H1 (cell line): ENCODE measurements around the gene OTOGL. TPM values are rescaled to one million over a fixed set of nuclear protein-coding genes. Genes with fewer than 3 reads are reported as not detected.

Experiments used
- CTCF ChIA-PET: fragments of 300-600 bp; sonication (Branson Sonifier 250); formaldehyde crosslinking; loops from one replicate; lab custom pipeline; 2021; ENCODE audit not compliant: partially characterized antibody; lab: Charles Lee
- POLR2A ChIA-PET: fragments of 300-600 bp; sonication (Branson Sonifier 250); formaldehyde crosslinking; loops from one replicate; lab custom pipeline; 2021; ENCODE audit warnings: inconsistent platforms; ENCODE audit not compliant: partially characterized antibody; lab: Charles Lee
- DNase-seq, 2 experiments: peaks; one replicate each; pipeline versions ENCODE4 v3.0.0 to v3.0.0-alpha.2; 2010 to 2022; ENCODE audit warnings: low spot score in 2 of 2, low read depth in 1 of 2, mixed read lengths in 1 of 2
- FAIRE-seq: peaks from 2 replicates; lab custom pipeline; 2011; peaks lifted over from hg19 to GRCh38; lab: Jason Lieb, UNC
- H2AFZ ChIP-seq: 2 replicates; pipeline ENCODE4 v1.8.1; 2012; ENCODE audit warnings: low read length, inconsistent platforms
- H2AK5ac ChIP-seq: 2 replicates; pipeline ENCODE4 v1.6.1; 2013; ENCODE audit warnings: low read depth, low read length
- H2BK120ac ChIP-seq: replicated peaks from 2 replicates; pipeline ENCODE3; 2013; ENCODE audit warnings: low read depth, low read length, inconsistent platforms
- H2BK12ac ChIP-seq: 2 replicates; pipeline ENCODE4 v1.6.1; 2013; ENCODE audit warnings: low read depth, low read length
- H2BK15ac ChIP-seq: 2 replicates; pipeline ENCODE4 v1.6.1; 2013; ENCODE audit warnings: low read length
- H2BK20ac ChIP-seq: 2 replicates; pipeline ENCODE4 v1.6.1; 2013; ENCODE audit warnings: low read length
- H2BK5ac ChIP-seq: 2 replicates; pipeline ENCODE4 v1.6.1; 2013; ENCODE audit warnings: low read depth, low read length
- H3K14ac ChIP-seq: 2 replicates; pipeline ENCODE4 v1.6.1; 2013; ENCODE audit warnings: inconsistent platforms; ENCODE audit not compliant: insufficient read length
- H3K18ac ChIP-seq: 2 replicates; pipeline ENCODE4 v1.6.1; 2013; ENCODE audit warnings: low read length; ENCODE audit errors: extremely low read depth
- H3K23ac ChIP-seq: 2 replicates; pipeline ENCODE4 v1.6.1; 2013; ENCODE audit warnings: inconsistent platforms; ENCODE audit not compliant: insufficient read length
- H3K23me2 ChIP-seq: 2 replicates; pipeline ENCODE4 v1.6.1; 2013; ENCODE audit warnings: low read depth, low read length
- H3K27ac ChIP-seq: 2 replicates; pipeline ENCODE4 v1.6.1; 2011; ENCODE audit warnings: low read depth, low read length, inconsistent platforms
- H3K27me3 ChIP-seq, 4 experiments: replicated peaks in 1 of 4; 1 replicate in 1 of 4; 2 replicates in 3 of 4; pipeline versions ENCODE4 v1.6.1 to v1.8.1; 2011 to 2013; ENCODE audit warnings: low read length in 3 of 4, mild to moderate bottlenecking in 3 of 4, inconsistent platforms in 2 of 4, mixed read lengths in 2 of 4, moderate library complexity in 1 of 4; ENCODE audit not compliant: control insufficient read depth in 3 of 4, insufficient read depth in 3 of 4; ENCODE audit errors: extremely low read depth in 1 of 4
- H3K36me3 ChIP-seq, 4 experiments: 2 replicates each; pipeline versions ENCODE4 v1.6.1 to v1.8.1; 2011 to 2013; ENCODE audit warnings: mild to moderate bottlenecking in 4 of 4, low read length in 3 of 4, moderate library complexity in 2 of 4, control low read depth in 1 of 4, inconsistent platforms in 1 of 4; ENCODE audit not compliant: insufficient read depth in 4 of 4, control insufficient read depth in 2 of 4
- H3K4ac ChIP-seq: replicated peaks from 2 replicates; pipeline ENCODE3; 2013; ENCODE audit warnings: low read length, low read depth, mixed read lengths, inconsistent platforms; ENCODE audit not compliant: insufficient read length
- H3K4me1 ChIP-seq, 4 experiments: replicated peaks in 1 of 4; 1 replicate in 1 of 4; 2 replicates in 3 of 4; pipeline versions ENCODE4 v1.6.1 to v1.8.1; 2011 to 2013; ENCODE audit warnings: low read length in 3 of 4, inconsistent platforms in 2 of 4, mixed read lengths in 1 of 4; ENCODE audit not compliant: insufficient read depth in 4 of 4, control insufficient read depth in 3 of 4
- H3K4me2 ChIP-seq, 2 experiments: 2 replicates each; pipeline versions ENCODE4 v1.6.1 to v1.8.1; 2011 to 2013; ENCODE audit warnings: low read depth in 2 of 2, low read length in 2 of 2, control low read depth in 1 of 2, inconsistent platforms in 1 of 2, mild to moderate bottlenecking in 1 of 2; ENCODE audit not compliant: insufficient read depth in 1 of 2
- H3K4me3 ChIP-seq, 4 experiments: fragments of 200-600, 300-600 bp in 1 of 4; sonication (generic), shearing (Covaris generic), sonication (Bioruptor Twin) in 1 of 4; 2 replicates each; pipeline versions ENCODE4 v1.5.1 to v1.8.1; 2011 to 2016; ENCODE audit warnings: low read length in 4 of 4, low read depth in 3 of 4, control low read depth in 2 of 4, inconsistent platforms in 2 of 4, mild to moderate bottlenecking in 2 of 4, mixed read lengths in 1 of 4, moderate library complexity in 1 of 4; ENCODE audit not compliant: insufficient read depth in 2 of 4; ENCODE audit errors: extremely low read depth in 1 of 4
- H3K56ac ChIP-seq: replicated peaks from 2 replicates; pipeline ENCODE3; 2013; ENCODE audit warnings: low read depth, mild to moderate bottlenecking, mixed read lengths, low read length, inconsistent platforms; ENCODE audit not compliant: insufficient read length
- H3K79me1 ChIP-seq: 2 replicates; pipeline ENCODE4 v1.6.1; 2013; ENCODE audit warnings: low read depth, low read length, control low read depth
- H3K79me2 ChIP-seq, 2 experiments: 2 replicates each; pipeline versions ENCODE4 v1.6.1 to v1.8.1; 2012 to 2013; ENCODE audit warnings: low read length in 2 of 2, mild to moderate bottlenecking in 2 of 2, inconsistent platforms in 1 of 2; ENCODE audit not compliant: insufficient read depth in 2 of 2, control insufficient read depth in 1 of 2
- H3K9ac ChIP-seq, 4 experiments: replicated peaks in 1 of 4; 1 replicate in 1 of 4; 2 replicates in 3 of 4; pipeline versions ENCODE4 v1.6.1 to v1.8.1; 2011 to 2013; ENCODE audit warnings: low read depth in 3 of 4, low read length in 3 of 4, control low read depth in 2 of 4, mild to moderate bottlenecking in 2 of 4, moderate library complexity in 2 of 4, inconsistent platforms in 1 of 4; ENCODE audit errors: extremely low read depth in 1 of 4
- H3K9me3 ChIP-seq, 2 experiments: 2 replicates each; pipeline versions ENCODE4 v1.6.1 to v1.8.1; 2012 to 2013; ENCODE audit warnings: mild to moderate bottlenecking in 2 of 2, moderate library complexity in 2 of 2, control low read depth in 1 of 2, inconsistent platforms in 1 of 2, low read depth in 1 of 2, low read length in 1 of 2, mixed read lengths in 1 of 2; ENCODE audit not compliant: insufficient read depth in 2 of 2
- H4K20me1 ChIP-seq, 2 experiments: replicated peaks in 1 of 2; 2 replicates each; pipeline versions ENCODE3 to v1.8.1; 2011 to 2013; ENCODE audit warnings: inconsistent platforms in 2 of 2, low read length in 2 of 2, mild to moderate bottlenecking in 1 of 2; ENCODE audit not compliant: insufficient read depth in 2 of 2, control insufficient read depth in 1 of 2
- H4K5ac ChIP-seq: 2 replicates; pipeline ENCODE4 v1.6.1; 2013; ENCODE audit warnings: low read length, low read depth, mixed read lengths, inconsistent platforms; ENCODE audit not compliant: insufficient read length
- H4K8ac ChIP-seq: 2 replicates; pipeline ENCODE4 v1.8.0; 2013; ENCODE audit warnings: mild to moderate bottlenecking, moderate library complexity, low read length, inconsistent platforms; ENCODE audit not compliant: insufficient read depth; ENCODE audit errors: extremely low read depth
- H4K91ac ChIP-seq: replicated peaks from 2 replicates; pipeline ENCODE3; 2013; ENCODE audit warnings: low read length, mixed read lengths, inconsistent platforms; ENCODE audit not compliant: insufficient read length
- HDAC6 ChIP-seq: IDR thresholded peaks from one replicate; pipeline ENCODE4 v1.7.1; 2012; ENCODE audit warnings: low read depth, mild to moderate bottlenecking, inconsistent platforms, low read length, moderate library complexity
- WGBS, 2 experiments: shearing (Covaris generic) in 1 of 2; methylation state at CpG; one replicate each; pipeline versions ENCODE4 v1.1.6 to v1.1.7; 2013 to 2015; ENCODE audit warnings: low lambda C conversion rate in 2 of 2, mixed read lengths in 2 of 2, inconsistent platforms in 1 of 2, low coverage in 1 of 2, missing lambda C conversion rate in 1 of 2; ENCODE audit not compliant: insufficient replicate concordance in 2 of 2, insufficient coverage in 1 of 2, insufficient read length in 1 of 2; ENCODE audit errors: extremely low coverage in 1 of 2, missing lambda C conversion rate in 1 of 2; 5-methylcytosine and 5-hydroxymethylcytosine counted together
- polyA plus RNA-seq, 7 experiments: library from polyadenylated mRNA; depleted of rRNA in 3 of 7; stranded (reverse) in 5 of 7; unstranded in 2 of 7; fragments of >200 nt in 5 of 7; fragments of 200-250 nt in 2 of 7; gene quantifications; 1 replicate in 5 of 7; 2 replicates in 1 of 7; 4 replicates in 1 of 7; pipeline versions ENCODE4 v1.2.1 to v1.2.3, GENCODE V29; 2011 to 2013; ENCODE audit warnings: missing spikeins in 2 of 7, mixed read lengths in 2 of 7
- total RNA-seq: library from RNA; stranded (reverse); fragmentation: NEBNext Ultra II Directional; extraction: Animal tissue kit (Norgen Biotek cat#: 25700); gene quantifications from 2 replicates; pipeline ENCODE4 v1.2.1, GENCODE V29; 2021

The OTOGL gene
- total and polyA plus RNA-seq, 2 of the 8 experiments (the other 6 are each of a cell fraction or from before 2014, with no cell fraction given), result 0.12 to 0.17 TPM

- no peak for FAIRE-seq
- Histone ChIP-seq H4K8ac (no peak overlapping the region), H3K4ac (no peak overlapping the region), H3K56ac (peak overlapping the region; percentile 36), H2BK12ac (no peak overlapping the region), H3K79me1 (no peaks in the 10 kb centered on the region), H3K23ac (no peak overlapping the region), H3K27me3 (no peaks in the 10 kb centered on the region), H3K23me2 (no peaks in the 10 kb centered on the region), H3K4me2 (no peak overlapping the region), H3K27ac (no peak overlapping the region), H3K9ac (no peak overlapping the region), H3K4me1 (no peaks in the 10 kb centered on the region), H3K9me3 (no peaks in the 10 kb centered on the region), H2BK20ac (no peak overlapping the region), H3K14ac (no peak overlapping the region), H2AK5ac (no peak overlapping the region), H4K20me1 (no peaks in the 10 kb centered on the region), H2AFZ (0 out of 2 replicates have a peak overlapping the region, but pooled peaks have one; percentile 46), H2BK15ac (no peak overlapping the region), H3K79me2 (no peaks in the 10 kb centered on the region), H3K4me3 (no peak overlapping the region), H2BK120ac (no peak overlapping the region), H3K18ac (no peak overlapping the region), H4K91ac (no peak overlapping the region), H3K36me3 (no peaks in the 10 kb centered on the region), H4K5ac (no peak overlapping the region), H2BK5ac (no peak overlapping the region)
- ChIA-PET POLR2A (interaction anchor here (0.6 kb wide), 1 partner anchor 804 kb away, joined by 3 read pairs; no protein-coding TSS in a partner anchor), CTCF (no interaction called here)
- DNase-seq, result no peak
- WGBS, 2 experiments, result 90% methylated on average over 2 of the region's 2 CpGs; no CpG with 5 or more reads in 1 of the 2 experiments
- no peak for TF ChIP-seq HDAC6
Observed at GRCh38 chr12:80101126-80101525, 1.8 kb downstream of the OTOGL start.
